GM18502 (cell line): ENCODE measurements around the gene KLHL22.
"Not testable (repeated sequence)": the region's sequence is repeated elsewhere in the genome, so short reads cannot be mapped to it uniquely, and the experiment has no call there.

ENCODE experiments used
- ATAC-seq: cut with Tn5 transposase; IDR thresholded peaks from one replicate; pipeline ENCODE4 v1.9.1; 2021; ENCODE audit warnings: mild to moderate bottlenecking; ENCODE audit not compliant: unreplicated experiment, poor library complexity

Gene KLHL22

DNA sequence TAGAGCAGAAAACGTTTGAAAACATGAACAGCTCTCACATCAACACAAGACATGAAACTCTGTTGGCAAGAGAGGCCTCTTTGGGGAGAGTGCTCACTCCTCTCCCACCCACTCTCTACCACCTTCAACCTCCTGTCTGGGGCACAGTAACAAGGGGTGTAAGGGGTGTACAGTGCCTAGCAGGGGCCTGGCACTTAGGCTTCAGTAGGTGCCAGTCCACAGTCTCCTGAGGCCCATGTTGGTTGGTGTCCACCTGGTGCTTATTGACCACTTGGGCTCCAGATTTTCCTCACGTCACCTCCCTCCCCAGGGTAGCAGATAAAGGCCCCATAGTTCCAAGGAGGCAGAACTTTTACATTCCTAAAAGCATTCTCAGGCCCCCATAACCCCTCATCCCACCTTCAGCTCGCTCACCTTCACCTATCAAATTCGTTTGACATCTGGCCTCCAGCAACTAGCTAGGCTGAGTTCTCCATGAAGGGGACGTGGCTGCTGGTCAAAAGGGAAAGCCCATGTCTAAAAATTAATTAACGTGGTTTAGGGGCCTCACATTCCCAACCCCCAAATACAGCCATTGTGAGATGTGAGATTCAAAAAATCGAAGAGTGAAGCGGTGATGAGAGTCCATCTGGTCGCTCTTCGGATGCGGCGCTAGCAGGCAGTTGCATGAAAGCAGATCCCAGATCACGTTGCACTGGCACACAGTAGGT is 11.1 kb upstream of the KLHL22 start:
- ATAC-seq, result no peak

DNA sequence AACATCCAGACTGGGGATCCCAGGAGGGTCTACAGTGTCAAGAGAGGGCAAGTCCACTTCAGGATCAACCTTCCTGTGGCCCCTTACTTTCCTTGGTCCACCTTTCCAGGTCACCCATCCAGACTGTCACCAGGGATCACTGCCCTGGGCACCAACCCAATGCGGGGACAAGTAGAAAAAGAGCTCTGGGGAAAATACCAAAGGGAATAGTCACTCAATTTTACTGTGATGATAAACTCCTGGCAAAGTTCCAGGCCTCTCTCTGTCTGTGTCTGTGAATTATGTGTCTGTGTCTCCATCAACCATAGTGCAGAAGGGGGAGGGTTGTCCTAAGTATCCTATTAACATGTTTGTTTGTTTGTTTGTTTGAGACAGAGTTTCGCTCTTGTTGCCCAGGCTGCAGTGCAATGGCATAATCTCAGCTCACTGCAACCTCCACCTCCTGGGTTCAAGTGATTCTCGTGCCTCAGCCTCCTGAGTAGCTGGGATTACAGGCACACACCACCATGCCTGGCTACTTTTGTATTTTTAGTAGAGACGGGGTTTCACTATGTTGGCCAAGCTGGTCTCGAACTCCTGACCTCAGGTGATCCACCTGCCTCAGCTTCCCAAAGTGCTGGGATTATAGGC is 8.8 kb upstream of the KLHL22 start:
- ATAC-seq, result not testable (repeated sequence)

DNA sequence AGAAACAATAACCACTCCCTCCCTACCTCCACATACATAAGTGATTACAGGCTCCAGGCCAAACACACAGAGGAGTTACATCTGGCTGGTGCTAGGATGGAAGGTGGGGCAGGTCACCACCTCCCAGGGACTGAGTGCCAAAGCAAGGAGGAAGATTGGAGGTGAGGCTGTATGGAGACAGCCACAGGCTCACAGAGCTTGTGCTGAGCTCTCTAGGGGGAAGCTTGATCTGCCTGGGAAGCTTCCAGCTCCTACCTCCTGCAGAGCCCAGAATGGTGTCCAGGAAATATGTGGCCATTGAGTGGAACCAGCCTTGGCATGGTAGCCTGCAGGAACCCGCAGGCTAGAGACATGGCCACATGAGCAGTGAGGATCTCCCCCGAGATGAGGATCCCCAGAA is 8.2 kb upstream of the KLHL22 start:
- ATAC-seq, result no peak

DNA sequence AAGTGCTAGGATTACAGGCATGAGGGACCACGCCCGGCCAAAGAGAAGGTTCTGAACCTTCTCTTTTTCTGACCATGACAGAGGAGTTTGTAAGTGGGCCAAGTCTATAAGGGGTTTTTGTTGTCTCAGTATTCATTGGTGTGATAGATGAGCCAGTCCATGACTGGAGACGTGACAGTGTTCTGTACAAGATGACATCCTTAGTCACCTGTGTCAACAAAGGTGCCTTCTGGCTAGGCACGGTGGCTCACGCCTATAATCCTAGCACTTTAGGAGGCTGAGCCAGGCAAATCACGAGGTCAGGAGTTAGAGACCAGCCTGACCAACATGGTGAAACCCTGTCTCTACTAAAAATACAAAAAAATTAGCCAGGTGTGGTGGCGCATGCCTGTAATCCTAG is 4.2 kb upstream of the KLHL22 start:
- ATAC-seq, result no peak

DNA sequence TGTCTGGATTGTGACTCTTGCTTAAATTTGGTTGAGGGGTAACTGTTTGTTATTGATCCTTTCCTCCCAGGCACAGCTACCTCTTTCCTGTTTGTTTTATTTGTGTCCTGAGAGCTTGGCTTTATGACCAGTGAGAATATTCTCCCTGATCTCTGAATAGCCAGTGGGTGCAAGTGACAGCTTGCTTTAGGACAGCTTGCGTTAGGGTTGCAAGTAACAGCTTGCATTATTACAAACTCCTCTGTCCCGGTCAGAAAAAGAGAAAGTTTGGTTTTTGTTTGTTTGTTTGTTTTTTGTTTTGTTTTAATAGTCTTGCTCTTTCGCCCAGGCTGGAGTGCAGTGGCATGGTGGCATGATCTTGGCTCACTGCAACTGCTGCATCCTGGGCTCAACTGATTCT is 3.3 kb upstream of the KLHL22 start:
- no peak for ATAC-seq

DNA sequence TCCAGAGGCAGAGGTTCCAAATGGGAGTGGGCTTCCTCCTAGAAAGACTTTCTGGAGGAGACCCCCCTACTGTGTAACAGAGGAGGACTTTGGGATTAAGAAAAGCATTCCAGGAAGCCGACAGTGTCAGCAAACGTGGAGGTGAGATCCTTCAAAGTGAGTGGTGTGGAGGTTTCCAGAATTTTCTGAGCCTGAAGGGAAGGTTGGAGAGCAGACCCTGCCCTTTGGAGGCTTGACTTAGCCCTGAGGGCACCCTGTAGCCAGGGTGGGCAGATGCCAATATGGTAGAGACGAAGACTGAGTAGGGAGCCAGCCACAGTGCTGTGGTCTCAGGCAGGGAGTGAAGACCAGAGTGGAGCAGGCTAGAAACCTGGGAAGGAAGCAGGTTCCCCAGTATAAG is 1.8 kb upstream of the KLHL22 start:
- no peak for ATAC-seq

DNA sequence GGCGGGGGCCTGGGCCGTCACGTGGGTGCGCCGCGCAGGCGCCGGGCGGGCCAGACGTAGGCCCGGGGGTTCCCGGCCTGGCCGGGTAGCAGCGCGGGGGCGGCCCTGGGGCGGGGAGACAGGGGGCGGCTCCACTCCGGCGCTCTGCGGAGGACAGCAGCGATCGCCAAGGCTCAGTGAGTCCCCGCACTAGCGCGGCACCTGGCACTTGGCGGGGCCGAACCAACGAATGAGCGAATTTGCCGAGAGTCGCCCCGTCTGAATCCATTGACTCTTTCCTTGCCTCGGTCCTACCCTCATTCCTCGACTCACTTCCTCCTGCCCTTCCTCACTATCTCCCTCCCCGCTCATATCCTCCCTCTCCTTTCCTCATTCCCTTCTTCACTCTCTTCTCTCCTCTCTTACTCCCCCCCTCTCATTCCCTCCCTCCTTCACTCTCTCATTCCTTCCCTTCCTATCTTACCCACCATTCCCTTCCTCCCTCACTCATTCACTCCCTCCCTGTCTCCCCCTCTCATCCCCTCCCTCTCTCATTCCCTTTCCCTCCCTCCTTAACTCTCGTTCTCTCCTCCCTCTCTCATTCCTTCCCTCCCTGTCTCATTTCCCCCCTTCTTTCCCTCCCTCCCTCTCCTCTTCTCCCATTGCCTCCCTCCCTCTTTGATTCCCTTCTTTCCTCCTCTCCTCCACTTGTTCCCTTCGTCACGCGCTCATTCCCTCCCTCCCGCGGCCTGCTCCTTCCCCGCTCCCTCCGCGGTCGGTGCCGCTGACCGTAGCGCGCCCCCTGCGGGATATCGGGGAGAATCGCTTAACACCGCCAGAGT is 476 bp upstream of the KLHL22 start:
- peak; percentile 83 for ATAC-seq

DNA sequence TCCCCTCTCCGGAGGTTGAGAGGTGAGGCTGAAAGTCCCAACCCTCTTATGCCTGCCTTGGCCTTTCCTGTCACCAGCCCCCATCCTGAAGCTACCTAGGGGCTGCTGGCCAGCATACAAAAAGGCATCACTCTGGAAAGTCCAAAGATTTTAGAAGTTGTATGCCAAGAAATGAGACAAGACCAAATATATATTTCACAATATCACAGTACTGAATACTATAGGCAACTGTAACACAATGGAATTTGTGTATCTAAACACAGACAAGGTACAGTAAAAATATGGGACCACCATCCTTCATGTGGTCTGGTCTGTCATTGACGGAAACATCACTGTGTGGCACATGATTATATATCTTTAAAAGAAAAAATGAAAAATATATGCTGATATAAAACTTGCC is 4.2 kb downstream of the KLHL22 start:
- no peak for ATAC-seq

DNA sequence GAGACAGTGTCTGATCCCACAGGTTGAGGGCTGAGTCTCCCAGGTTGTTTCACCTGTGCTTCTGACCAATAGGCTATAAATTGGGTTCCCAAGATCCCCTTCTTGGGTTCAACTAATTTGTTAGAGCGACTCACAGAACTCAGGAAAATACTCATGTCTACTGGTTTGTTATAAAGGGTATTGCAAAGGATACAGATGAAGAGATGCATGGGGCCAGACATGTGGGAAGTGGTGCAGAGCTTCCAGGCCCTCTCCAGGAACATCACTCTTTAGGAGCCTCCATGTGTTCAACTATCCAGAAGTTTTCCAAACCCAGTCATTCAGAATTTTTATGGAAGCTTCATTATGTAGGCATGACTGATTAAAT is 4.7 kb downstream of the KLHL22 start:
- no peak for ATAC-seq

DNA sequence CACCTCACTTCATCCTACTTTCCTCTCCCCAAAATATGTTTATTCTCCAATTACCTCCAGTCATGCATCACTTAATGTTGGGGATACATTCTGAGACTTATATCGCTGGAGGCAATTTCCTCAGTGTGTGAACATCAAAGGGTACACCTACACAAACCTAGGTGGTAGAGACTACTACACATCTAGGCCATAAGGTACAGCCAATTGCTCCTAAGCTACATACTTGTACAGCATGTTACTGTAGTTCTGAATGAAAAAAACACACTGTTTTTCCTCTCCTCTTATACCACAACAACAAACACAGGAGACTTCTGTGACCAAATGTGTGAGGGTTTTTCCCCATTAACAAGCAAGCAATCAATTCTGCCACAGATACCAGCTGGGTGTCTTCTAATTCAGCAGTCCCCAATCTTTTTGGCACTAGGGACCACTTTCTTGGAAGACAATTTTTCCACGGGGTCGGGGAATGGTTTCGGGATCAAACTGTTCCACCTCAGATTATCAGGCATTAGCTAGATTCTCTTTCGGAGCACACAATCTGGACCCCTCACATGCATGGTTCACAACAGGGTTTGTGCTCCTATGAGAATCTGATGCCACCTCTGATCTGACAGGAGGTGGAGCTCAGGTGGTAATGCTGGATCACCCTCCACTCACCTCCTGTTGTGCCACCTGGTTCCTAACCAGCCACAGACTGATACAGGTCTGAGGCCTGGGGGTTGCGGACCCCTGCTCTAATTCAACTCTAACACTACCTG is 5.2 kb downstream of the KLHL22 start:
- ATAC-seq, result no peak

DNA sequence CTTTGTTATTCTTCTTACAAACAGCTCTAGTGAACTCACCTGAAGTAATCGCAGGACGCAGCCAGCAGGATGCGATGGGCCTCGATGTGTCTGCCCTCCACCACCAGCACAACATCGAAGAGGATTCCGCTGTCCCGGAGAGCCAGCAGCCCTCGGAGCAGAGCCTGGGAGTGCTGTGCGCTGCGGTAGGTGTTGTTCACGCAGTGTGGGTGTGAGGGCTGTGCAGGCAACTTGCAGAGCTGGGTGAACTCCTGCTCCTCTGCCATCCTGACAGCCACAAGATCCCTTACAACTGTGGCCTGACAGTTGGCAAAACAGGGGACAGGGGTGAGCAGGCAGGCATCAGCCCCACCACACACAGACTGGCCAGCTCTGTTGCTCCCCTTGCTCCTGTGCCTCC is 6.6 kb downstream of the KLHL22 start:
- ATAC-seq, result no peak

DNA sequence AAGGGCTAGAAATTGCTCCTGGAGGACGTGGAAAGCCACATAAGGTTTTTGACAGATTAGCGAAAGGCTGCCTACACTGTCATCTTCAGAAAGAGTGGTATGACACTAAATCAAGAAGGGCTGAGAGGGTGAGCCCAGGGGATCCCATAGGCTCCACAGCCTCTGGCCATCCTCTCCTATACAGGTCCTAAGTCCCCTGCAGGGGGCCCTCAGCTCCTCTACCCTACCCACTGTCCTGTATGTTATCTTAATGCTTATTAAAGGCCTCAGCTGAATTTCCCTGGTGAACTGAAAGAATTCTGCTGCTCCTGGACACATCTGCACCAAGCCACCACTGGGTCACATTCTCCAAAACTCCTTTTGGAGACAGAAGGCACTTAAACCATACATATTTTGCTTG is 7.9 kb downstream of the KLHL22 start:
- no peak for ATAC-seq

DNA sequence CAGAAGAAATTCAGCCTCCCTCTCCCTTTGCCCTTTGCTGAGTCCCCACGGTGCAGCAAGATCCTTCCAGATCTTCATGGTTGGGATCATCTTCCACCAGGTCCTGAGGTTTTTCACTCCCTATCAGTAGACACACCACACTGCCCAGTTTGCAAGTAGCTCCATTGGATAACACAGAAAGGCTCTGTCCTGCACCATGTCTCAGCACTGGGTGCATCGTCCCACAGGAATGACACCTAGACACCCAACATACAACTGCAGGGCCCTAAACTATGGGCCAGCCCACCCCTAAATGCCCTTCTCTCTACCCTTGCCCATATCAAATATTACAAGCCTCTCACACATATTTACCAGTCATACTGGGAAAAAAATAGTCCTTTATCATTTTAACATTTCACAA is 9.4 kb downstream of the KLHL22 start:
- ATAC-seq, result no peak

DNA sequence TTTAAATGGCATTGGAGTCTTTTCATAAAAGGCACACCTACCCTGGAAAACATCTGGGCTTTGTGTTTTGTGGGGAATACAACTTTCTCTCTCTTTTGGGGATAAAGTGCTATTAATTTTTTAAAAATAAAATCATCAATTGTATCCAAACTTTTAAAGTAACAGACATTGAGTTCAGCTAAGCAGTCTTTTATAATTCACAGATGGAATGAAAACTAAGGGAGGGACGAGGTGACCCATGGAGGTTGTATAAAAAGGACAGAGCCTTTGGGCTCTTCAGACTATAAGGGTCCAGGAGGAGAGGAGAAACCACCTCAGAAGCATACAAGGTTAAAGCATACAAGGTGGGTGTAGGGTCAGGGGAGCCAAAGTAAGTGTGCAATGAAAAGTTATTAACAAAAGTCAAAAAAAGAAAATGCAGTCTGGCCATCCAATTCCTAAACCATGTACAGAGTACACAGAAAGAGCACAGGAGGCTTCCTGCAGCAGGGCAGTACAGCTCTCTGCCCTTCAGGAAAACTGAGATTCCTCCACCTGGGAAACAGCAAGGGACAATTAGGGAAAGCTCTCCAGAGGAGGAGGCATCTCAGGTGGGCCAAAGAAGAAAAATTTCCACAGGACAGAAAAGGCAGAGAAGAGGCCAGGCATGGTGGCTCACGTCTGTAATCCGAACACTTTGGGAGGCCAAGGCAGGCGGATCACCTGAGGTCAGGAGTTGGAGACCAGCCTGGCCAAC is 10.5 kb downstream of the KLHL22 start:
- no peak for ATAC-seq

DNA sequence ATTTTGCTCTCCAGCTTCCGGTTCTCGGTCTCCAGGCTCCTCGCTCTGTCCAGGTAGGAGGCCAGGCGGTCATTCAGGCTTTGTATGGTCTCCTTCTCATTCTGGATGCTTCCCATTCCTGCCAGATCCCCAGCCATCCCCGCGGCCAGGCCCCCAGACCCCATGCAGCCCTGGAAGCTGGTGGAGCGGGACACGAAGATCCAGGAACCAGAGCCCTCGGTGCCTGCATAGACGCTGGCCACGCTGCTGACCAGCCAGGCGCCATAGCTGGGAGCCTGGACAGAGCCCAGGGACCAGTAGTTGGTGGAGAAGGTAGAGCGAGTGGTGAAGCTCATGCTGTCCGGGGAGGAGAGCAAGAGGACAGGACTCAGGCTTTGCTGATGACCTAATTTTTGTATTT is 11.8 kb downstream of the KLHL22 start:
- ATAC-seq, result no peak

DNA sequence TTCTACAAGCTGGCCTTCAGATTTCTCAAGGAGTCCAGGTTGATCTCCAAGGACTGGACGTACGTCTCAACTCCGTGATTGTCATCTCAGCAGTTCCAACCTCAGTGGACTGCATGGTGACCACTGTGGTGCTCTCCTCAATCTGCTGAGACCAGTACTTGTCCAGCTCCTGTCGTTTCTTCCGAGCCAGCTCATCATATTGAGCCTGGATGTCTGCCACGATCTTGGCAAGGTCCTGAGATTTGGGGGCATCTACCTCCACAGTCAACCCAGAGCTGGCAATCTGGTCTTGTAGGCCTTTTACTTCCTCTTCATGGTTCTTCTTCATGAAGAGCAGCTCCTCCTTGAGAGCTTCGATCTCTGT is 12.5 kb downstream of the KLHL22 start:
- ATAC-seq, result not testable (repeated sequence)

DNA sequence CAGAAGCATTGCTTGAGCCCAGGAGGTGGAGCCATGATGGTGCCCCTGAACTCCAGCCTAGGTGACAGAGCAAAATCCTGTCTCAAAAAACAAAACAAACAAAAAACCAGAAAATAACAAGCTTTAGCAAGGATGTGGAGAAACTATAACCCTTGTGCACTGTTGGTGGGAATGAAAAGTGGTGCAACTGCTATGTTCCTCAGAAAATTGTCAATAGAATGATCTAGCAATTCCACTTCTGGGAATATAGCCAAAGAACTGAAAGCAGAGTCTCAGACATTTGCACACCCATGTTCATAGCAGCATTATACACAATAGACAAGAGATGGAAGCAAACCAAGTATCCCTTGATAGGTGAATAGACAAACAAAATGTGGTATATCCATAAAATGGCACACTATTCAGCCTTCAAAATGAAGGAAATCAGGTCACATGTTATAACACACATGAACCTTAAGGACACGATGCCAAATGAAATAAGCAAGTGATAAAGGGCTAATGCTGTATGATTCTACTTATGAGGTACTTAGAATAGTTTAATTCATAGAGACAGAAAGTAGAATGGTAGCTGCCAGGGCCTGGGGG is 15.9 kb downstream of the KLHL22 start:
- no peak for ATAC-seq

DNA sequence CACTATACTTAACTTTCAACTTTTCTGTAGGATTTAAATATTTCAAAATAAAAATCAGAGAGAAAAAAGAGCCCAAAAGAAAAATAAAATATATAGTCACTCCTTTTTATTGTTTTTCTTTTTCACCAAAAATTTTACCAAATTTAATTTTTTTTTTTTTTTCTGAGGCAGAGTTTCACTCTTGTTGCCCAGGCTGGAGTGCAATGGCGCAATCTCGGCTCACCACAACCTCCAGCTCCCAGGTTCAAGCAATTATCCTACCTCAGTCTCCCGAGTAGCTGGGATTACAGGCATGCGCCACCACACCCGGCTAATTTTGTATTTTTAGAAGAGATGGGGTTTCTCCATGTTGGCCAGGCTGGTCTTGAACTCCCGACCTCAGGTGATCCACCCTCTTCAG is 17.5 kb downstream of the KLHL22 start:
- not testable (repeated sequence) for ATAC-seq

DNA sequence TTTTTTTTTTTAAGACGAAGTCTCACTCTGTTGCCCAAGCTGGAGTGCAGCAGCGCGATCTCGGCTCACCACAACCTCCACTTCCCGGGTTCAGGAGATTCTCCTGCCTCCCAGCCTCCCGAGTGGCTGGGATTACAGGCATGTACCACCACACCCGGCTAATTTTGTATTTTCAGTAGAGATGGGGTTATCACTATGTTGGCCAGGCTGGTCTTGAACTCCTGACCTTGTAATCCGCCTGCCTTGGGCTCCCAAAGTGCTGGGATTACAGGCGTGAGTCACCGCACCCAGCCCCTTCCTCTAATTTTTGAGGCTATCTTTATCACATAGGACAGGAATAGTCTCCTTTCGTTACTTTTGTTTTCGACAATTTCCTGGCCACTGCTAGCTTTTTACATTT is 20.0 kb downstream of the KLHL22 start:
- ATAC-seq, result not testable (repeated sequence)

DNA sequence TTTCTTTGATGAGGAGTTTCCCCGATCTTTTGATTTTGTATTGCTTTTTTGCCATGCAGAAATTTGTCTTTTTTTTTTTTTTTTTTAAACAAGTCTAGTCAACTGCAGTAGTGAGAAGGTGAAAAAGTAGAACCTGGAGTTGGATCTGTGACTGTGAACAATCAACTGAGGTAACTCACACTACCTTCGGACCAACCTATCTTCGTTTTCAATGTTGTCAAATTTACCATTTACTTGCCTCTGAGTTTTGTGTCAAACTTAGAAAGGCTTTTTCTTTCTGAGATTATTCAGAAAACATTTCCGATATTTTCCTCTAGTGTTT is 20.5 kb downstream of the KLHL22 start:
- ATAC-seq, result no peak
